Measurements from ENCODE around the gene TUSC2. TPM values are rescaled to one million over a fixed set of nuclear protein-coding genes. Genes with fewer than 3 reads are reported as not detected.

TUSC2 gene
- total and polyA plus RNA-seq, 8 donors, result 10.2 to 21.8 (median 17.4) TPM

GRCh38 chr3:50304601-50305000 lies 23.4 kb downstream of the TUSC2 start:
- FAIRE-seq (no peak), DNase-seq (no peak), ATAC-seq (no peak)
- no peaks in the 10 kb centered on the region for H3K36me3 ChIP-seq
- no peak for TF ChIP-seq CTCF (IDR thresholded peaks at IDR 0.05)
- intact Hi-C loops (cut with DNase I), result no loop called here
- peaks cover 8 to 12% (median 8%) of the 10 kb centered on the region in 3 donors for H3K4me1 ChIP-seq
- no peak overlapping the region for H3K4me3 ChIP-seq
- no peak overlapping the region for H3K27ac ChIP-seq
- no peaks in the 10 kb centered on the region for H3K9me3 ChIP-seq
- H3K27me3 ChIP-seq, result no peaks in the 10 kb centered on the region

- WGBS, 2 donors, result 45 to 52% methylated on average over 14 of the region's 14 CpGs
- intact Hi-C loops (cut with DNase I), result no loop called here
- H3K4me1 ChIP-seq, result peaks cover 11 to 14% (median 11%) of the 10 kb centered on the region in 3 donors
- no peaks in the 10 kb centered on the region for H3K27me3 ChIP-seq
- peak within 1 kb of the TSS in 2 of 4 donors; percentile 18 to 26 for H3K4me3 ChIP-seq
- peak within 1 kb of the TSS; percentile 58 to 78 (median 70) for H3K27ac ChIP-seq
- H3K36me3 ChIP-seq, result no peaks in the 10 kb centered on the region
- TF ChIP-seq CTCF (IDR thresholded peaks at IDR 0.05), result no peak
- H3K9me3 ChIP-seq, result no peaks in the 10 kb centered on the region
- FAIRE-seq (no peak), DNase-seq (peak in 5 of 6 donors; percentile 58 to 88 (median 73)), ATAC-seq (peak in 3 of 4 donors; percentile 3 to 27 (median 23))
Observed at GRCh38 chr3:50303013-50303815, 24.8 kb downstream of the TUSC2 start, which contains the start of gene HYAL1. TSS of gene HYAL1 (minus strand) at chr3:50303574. CDS start at chr3:50302956, 618 bp downstream.

- WGBS, 2 donors, result 81 to 84% methylated on average over 32 of the region's 32 CpGs
- peak overlapping the region in 2 of 4 donors; percentile 18 to 26 for H3K4me3 ChIP-seq
- no peak for FAIRE-seq
Observed at GRCh38 chr3:50302095-50303012, 25.7 kb downstream of the TUSC2 start.

GRCh38 chr3:50300681-50301254 lies 27.3 kb downstream of the TUSC2 start:
- H3K27me3 ChIP-seq, result no peaks in the 10 kb centered on the region
- intact Hi-C loops (cut with DNase I), result no loop called here
- DNase-seq (no peak), FAIRE-seq (no peak), ATAC-seq (no peak)
- H3K9me3 ChIP-seq, result no peaks in the 10 kb centered on the region
- no peaks in the 10 kb centered on the region for H3K36me3 ChIP-seq
- peak overlapping the region in 1 of 4 donors; percentile 67 for H3K4me3 ChIP-seq
- no peak for TF ChIP-seq CTCF (IDR thresholded peaks at IDR 0.05)
- peak overlapping the region in 1 of 4 donors; percentile 80 for H3K27ac ChIP-seq
- peaks cover 11 to 14% (median 11%) of the 10 kb centered on the region in 3 donors for H3K4me1 ChIP-seq
- WGBS, 2 donors, result 88 to 89% methylated on average over 6 of the region's 6 CpGs

More at GRCh38 chr3:50302095-50303012, 25.7 kb downstream of the TUSC2 start:
- Histone ChIP-seq H3K27me3 (no peaks in the 10 kb centered on the region), H3K9me3 (no peaks in the 10 kb centered on the region), H3K4me1 (peaks cover 11 to 14% (median 11%) of the 10 kb centered on the region in 3 donors), H3K27ac (peak overlapping the region; percentile 58 to 78 (median 70)), H3K36me3 (no peaks in the 10 kb centered on the region)
- DNase-seq, result peak in 1 of 6 donors; percentile 30
- no peak for TF ChIP-seq CTCF (IDR thresholded peaks at IDR 0.05)
- intact Hi-C loops (cut with DNase I), result no loop called here
- no peak for ATAC-seq

Data from pancreas (tissue), 10 donors.